DOHH2 (cell line): ENCODE measurements around the gene UBXN2A.
A peak's percentile ranks its signal among the peaks of the same experiment; 100 is the strongest.

Source experiments
- H3F3A ChIP-seq: fragments of 200-600 bp; sonication (generic), shearing (Covaris generic); 2 replicates; pipeline ENCODE4 v1.6.0; 2016; ENCODE audit warnings: antibody characterized with exemption, mild to moderate bottlenecking; ENCODE audit not compliant: control insufficient read depth, insufficient read depth
- H3K27ac ChIP-seq: fragments of 200-600 bp; sonication (generic); 2 replicates; pipeline ENCODE4 v1.5.1; 2014; ENCODE audit warnings: low read depth, mild to moderate bottlenecking, low read length, moderate library complexity
- H3K27me3 ChIP-seq: fragments of 200-600 bp; sonication (generic); 2 replicates; pipeline ENCODE4 v1.6.1; 2014; ENCODE audit warnings: mild to moderate bottlenecking, low read length, mixed read lengths; ENCODE audit not compliant: control insufficient read depth
- H3K36me3 ChIP-seq: fragments of 200-600 bp; sonication (generic); 2 replicates; pipeline ENCODE4 v1.6.1; 2014; ENCODE audit warnings: mild to moderate bottlenecking, low read length, moderate library complexity, mixed read lengths; ENCODE audit not compliant: control insufficient read depth
- H3K4me1 ChIP-seq: fragments of 200-600 bp; sonication (generic); 2 replicates; pipeline ENCODE4 v1.6.1; 2014; ENCODE audit warnings: mild to moderate bottlenecking, low read length, mixed read lengths; ENCODE audit not compliant: control insufficient read depth
- H3K4me2 ChIP-seq: fragments of 200-600 bp; sonication (generic); 2 replicates; pipeline ENCODE4 v1.6.0; 2014; ENCODE audit warnings: mild to moderate bottlenecking, low read length, moderate library complexity
- H3K4me3 ChIP-seq: fragments of 200-600 bp; sonication (generic); 2 replicates; pipeline ENCODE4 v1.5.1; 2014; ENCODE audit warnings: mild to moderate bottlenecking, low read length, mixed read lengths
- H3K79me2 ChIP-seq: fragments of 200-600 bp; sonication (generic); 2 replicates; pipeline ENCODE4 v1.6.1; 2014; ENCODE audit warnings: mild to moderate bottlenecking, low read length, mixed read lengths; ENCODE audit not compliant: control insufficient read depth
- H3K9me2 ChIP-seq: fragments of 200-600 bp; sonication (generic); replicated peaks from 2 replicates; pipeline ENCODE4 v1.6.1; 2014; ENCODE audit warnings: mild to moderate bottlenecking, low read length, mixed read lengths; ENCODE audit not compliant: control insufficient read depth
- H3K9me3 ChIP-seq: fragments of 200-600 bp; sonication (generic); 2 replicates; pipeline ENCODE4 v1.6.1; 2014; ENCODE audit warnings: antibody characterized with exemption, low read length, mixed read lengths; ENCODE audit not compliant: control insufficient read depth, insufficient read depth
- H4K20me1 ChIP-seq: fragments of 200-600 bp; sonication (generic); 2 replicates; pipeline ENCODE4 v1.6.0; 2014; ENCODE audit warnings: low read depth, mild to moderate bottlenecking, antibody characterized with exemption, low read length, moderate library complexity; ENCODE audit not compliant: control insufficient read depth, insufficient read depth
- EZH2phosphoT487 ChIP-seq: fragments of 200-600 bp; sonication (generic); IDR thresholded peaks from 2 replicates; pipeline ENCODE4 v1.6.1; 2017; ENCODE audit warnings: borderline replicate concordance, mild to moderate bottlenecking, antibody characterized with exemption, low read length, moderate library complexity, mixed read lengths
- TF ChIP-seq, protein P1 (sequence below): fragments of 200-600 bp; sonication (generic); IDR thresholded peaks from one replicate; pipeline ENCODE4 v1.5.1; 2014; ENCODE audit warnings: antibody characterized with exemption, mild to moderate bottlenecking, low read depth, low read length; ENCODE audit not compliant: poor library complexity, severe bottlenecking

The UBXN2A gene

DNA sequence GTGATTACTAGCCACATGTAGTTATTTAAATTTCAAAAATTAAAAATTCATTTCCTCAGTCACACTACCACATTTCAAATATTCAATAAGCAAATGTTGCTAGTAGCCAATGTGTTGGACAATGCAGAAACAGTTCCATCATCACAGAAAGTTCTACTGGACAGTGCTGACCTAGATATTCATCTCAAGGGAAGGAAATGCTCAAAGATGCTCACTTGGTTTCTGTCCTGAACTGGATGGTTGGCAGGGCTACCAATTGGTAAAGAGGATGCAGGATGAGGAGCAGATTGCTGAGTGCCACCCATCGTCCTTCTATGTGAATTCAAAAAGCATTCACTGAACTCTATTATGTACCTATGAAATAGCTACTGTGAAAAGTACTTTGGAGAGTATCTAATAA lies 6.0 kb upstream of the UBXN2A start:
- Histone ChIP-seq H3K27me3 (no peaks in the 10 kb centered on the region), H3K79me2 (no peaks in the 10 kb centered on the region), H3K36me3 (no peaks in the 10 kb centered on the region), H3F3A (peaks cover 5% of the 10 kb centered on the region; the same call in 1 of the 2 replicates), H3K9me2 (no peaks in the 10 kb centered on the region), H3K4me3 (no peak overlapping the region), H3K4me1 (peaks cover 6% of the 10 kb centered on the region), H4K20me1 (no peaks in the 10 kb centered on the region), H3K27ac (no peak overlapping the region), H3K4me2 (no peak overlapping the region), H3K9me3 (no peaks in the 10 kb centered on the region)
- TF ChIP-seq EZH2phosphoT487, result no peak
- TF ChIP-seq, protein P1, sequence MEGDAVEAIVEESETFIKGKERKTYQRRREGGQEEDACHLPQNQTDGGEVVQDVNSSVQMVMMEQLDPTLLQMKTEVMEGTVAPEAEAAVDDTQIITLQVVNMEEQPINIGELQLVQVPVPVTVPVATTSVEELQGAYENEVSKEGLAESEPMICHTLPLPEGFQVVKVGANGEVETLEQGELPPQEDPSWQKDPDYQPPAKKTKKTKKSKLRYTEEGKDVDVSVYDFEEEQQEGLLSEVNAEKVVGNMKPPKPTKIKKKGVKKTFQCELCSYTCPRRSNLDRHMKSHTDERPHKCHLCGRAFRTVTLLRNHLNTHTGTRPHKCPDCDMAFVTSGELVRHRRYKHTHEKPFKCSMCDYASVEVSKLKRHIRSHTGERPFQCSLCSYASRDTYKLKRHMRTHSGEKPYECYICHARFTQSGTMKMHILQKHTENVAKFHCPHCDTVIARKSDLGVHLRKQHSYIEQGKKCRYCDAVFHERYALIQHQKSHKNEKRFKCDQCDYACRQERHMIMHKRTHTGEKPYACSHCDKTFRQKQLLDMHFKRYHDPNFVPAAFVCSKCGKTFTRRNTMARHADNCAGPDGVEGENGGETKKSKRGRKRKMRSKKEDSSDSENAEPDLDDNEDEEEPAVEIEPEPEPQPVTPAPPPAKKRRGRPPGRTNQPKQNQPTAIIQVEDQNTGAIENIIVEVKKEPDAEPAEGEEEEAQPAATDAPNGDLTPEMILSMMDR, result no peak

DNA sequence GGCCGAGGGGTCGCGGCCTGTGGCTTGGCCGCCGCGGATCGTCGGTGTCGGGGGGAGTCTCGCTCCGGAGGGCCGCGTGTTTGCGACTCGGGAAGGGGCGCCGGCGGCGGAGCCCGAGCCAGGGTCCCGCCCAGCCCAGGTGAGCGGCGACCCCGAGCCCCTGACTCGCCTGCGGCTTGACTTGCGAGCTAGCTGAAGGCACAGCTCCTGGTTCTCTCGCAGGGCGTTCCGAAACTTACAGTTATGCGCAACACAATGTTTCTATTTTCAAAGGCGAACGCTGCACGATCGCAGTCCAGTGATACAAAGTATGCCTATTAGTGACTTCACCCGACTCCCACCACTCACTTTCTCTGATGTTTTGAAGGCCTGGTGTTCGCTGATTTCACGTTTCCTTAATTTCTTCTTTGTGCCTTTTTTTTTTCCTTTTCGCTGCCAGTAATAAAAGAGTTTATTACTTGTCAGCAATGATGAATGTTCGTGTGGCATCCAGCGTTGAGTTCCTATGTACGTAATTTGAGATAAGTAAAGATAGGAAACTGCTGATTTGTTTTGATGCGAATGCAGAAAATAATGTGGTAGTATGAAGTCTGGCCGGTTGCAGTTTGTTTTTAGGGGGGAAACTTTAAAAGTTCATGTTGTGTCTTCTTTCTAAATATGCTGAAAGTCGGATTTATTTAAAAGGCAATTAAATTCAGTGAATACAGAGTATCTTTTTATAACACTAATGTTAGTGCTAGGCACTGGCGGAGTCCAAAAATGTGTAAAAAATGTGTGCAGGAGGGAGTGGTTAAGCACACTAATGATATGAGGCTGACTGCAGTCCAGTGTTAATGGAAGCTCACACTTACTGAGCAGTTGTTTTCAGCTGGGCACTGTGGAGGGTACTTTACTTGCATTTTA lies 706 bp downstream of the UBXN2A start:
- Histone ChIP-seq H3K4me2 (peak overlapping the region; percentile 88), H3K36me3 (no peaks in the 10 kb centered on the region; the same call in 1 of the 2 replicates), H3K4me1 (peaks cover 16% of the 10 kb centered on the region), H3K4me3 (peak overlapping the region; percentile 90), H3K9me3 (no peaks in the 10 kb centered on the region), H3K27me3 (no peaks in the 10 kb centered on the region), H4K20me1 (no peaks in the 10 kb centered on the region), H3K79me2 (peaks cover 45% of the 10 kb centered on the region), H3F3A (peaks cover 10% of the 10 kb centered on the region; the same call in 1 of the 2 replicates), H3K9me2 (no peaks in the 10 kb centered on the region), H3K27ac (peak overlapping the region; percentile 56)
- no peak for TF ChIP-seq EZH2phosphoT487
- TF ChIP-seq, protein P1, result no peak

DNA sequence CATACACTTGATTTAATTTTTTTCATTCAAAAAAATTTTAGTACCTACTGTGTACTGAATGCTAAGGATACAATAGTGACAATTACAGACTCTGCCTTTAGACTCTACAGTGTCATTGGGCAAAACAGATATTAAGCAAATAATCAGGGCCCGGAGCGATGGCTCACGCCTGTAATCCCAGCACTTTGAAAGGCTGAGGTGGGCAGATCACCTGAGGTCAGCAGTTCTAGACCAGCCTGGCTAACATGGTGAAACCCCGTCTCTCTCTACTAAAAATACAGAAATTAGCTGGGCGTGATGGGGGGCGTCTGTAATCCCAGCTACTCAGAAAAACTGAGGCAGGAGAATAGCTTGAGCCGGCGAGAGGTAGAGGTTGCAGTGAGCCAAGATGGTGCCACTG lies 1.4 kb downstream of the UBXN2A start:
- H3K4me2 ChIP-seq, result peak overlapping the region; percentile 88
- H3K27me3 ChIP-seq, result no peaks in the 10 kb centered on the region
- no peaks in the 10 kb centered on the region; the same call in 1 of the 2 replicates for H3K36me3 ChIP-seq
- H3K4me1 ChIP-seq, result peaks cover 16% of the 10 kb centered on the region
- no peak for TF ChIP-seq EZH2phosphoT487
- TF ChIP-seq, protein P1, result no peak
- H3K79me2 ChIP-seq, result peaks cover 49% of the 10 kb centered on the region
- no peaks in the 10 kb centered on the region for H3K9me3 ChIP-seq
- H3K27ac ChIP-seq, result no peak overlapping the region
- peaks cover 10% of the 10 kb centered on the region; the same call in 1 of the 2 replicates for H3F3A ChIP-seq
- H3K4me3 ChIP-seq, result peak overlapping the region; percentile 90
- H3K9me2 ChIP-seq, result no peaks in the 10 kb centered on the region
- H4K20me1 ChIP-seq, result no peaks in the 10 kb centered on the region
